SIG-M5 treated with dmso at 0.1 percent for 504 hours (cell line): Measurements from ENCODE around the gene GRIK4.

Experiments
- DNase-seq: peaks from one replicate; lab custom pipeline; 2025; ENCODE audit not compliant: unreplicated experiment; lab: John Stamatoyannopoulos, UW

Gene GRIK4

GRCh38 chr11:120702656-120703055, 191.1 kb downstream of the GRIK4 start:
- no peak for DNase-seq

GRCh38 chr11:120703358-120704152, 192.0 kb downstream of the GRIK4 start:
- DNase-seq = no peak

GRCh38 chr11:120704256-120704750, 192.8 kb downstream of the GRIK4 start:
- no peak for DNase-seq

GRCh38 chr11:120706257-120706656, 194.7 kb downstream of the GRIK4 start:
- no peak for DNase-seq

GRCh38 chr11:120707098-120707497, 195.6 kb downstream of the GRIK4 start:
- DNase-seq = no peak

- DNase-seq = no peak
These were observed 196.1 kb downstream of the GRIK4 start for GRCh38 chr11:120707663-120708062.

- no peak for DNase-seq
These were observed 197.1 kb downstream of the GRIK4 start for GRCh38 chr11:120708511-120709183.

GRCh38 chr11:120709808-120710207, 198.3 kb downstream of the GRIK4 start:
- DNase-seq = no peak

- DNase-seq = no peak
These were observed 199.0 kb downstream of the GRIK4 start for GRCh38 chr11:120710354-120711131.

- no peak for DNase-seq
These were observed 200.5 kb downstream of the GRIK4 start for GRCh38 chr11:120712014-120712413.

- DNase-seq = no peak
These were observed 201.3 kb downstream of the GRIK4 start for GRCh38 chr11:120712881-120713280.

- DNase-seq = no peak
These were observed 201.7 kb downstream of the GRIK4 start for GRCh38 chr11:120713296-120713695.

- DNase-seq = no peak
These were observed 202.9 kb downstream of the GRIK4 start for GRCh38 chr11:120714438-120714837.

- DNase-seq = no peak
These were observed 203.7 kb downstream of the GRIK4 start for GRCh38 chr11:120715239-120715638.

- DNase-seq = no peak
These were observed 205.5 kb downstream of the GRIK4 start for GRCh38 chr11:120717042-120717441.

GRCh38 chr11:120717623-120718022, 206.1 kb downstream of the GRIK4 start:
- no peak for DNase-seq

GRCh38 chr11:120718171-120718570, 206.6 kb downstream of the GRIK4 start:
- no peak for DNase-seq

GRCh38 chr11:120719348-120719747, 207.8 kb downstream of the GRIK4 start:
- DNase-seq = no peak

- no peak for DNase-seq
These were observed 209.2 kb downstream of the GRIK4 start for GRCh38 chr11:120720760-120721159.

- DNase-seq = no peak
These were observed 211.0 kb downstream of the GRIK4 start for GRCh38 chr11:120722524-120722923.

- no peak for DNase-seq
These were observed 212.2 kb downstream of the GRIK4 start for GRCh38 chr11:120723751-120724150.

GRCh38 chr11:120727752-120728151, 216.2 kb downstream of the GRIK4 start:
- no peak for DNase-seq
